Measurements from ENCODE around the gene TBC1D8B. TPM values are rescaled to one million over a fixed set of nuclear protein-coding genes. Genes with fewer than 3 reads are reported as not detected.
"Not testable (repeated sequence)": the region's sequence is repeated elsewhere in the genome, so short reads cannot be mapped to it uniquely, and the experiment has no call there.

TBC1D8B gene
- total and polyA plus RNA-seq, 4 donors: 4.0 to 20.7 (median 8.7) TPM

- ATAC-seq (ENCODE audit: low FRiP score) (no peak), DNase-seq (no peak)
- Histone ChIP-seq H3K27ac (ENCODE audit: low read depth in 1 of 2, low read length in 2 of 2) (no peak overlapping the region), H3K4me3 (ENCODE audit: low read length in 2 of 2) (no peak overlapping the region), H3K36me3 (ENCODE audit: control insufficient read depth in 1 of 2, insufficient read depth in 2 of 2, low read length in 1 of 2) (no peaks in the 10 kb centered on the region), H3K4me1 (ENCODE audit: control insufficient read depth in 1 of 2, insufficient read depth in 2 of 2, low read length in 2 of 2) (no peaks in the 10 kb centered on the region), H3K9me3 (ENCODE audit: control insufficient read depth, low read length) (no peaks in the 10 kb centered on the region), H3K27me3 (ENCODE audit: control insufficient read depth in 1 of 2, insufficient read depth in 2 of 2, low read length in 1 of 2) (no peaks in the 10 kb centered on the region)
- intact Hi-C loops (cut with DNase I): no loop called here
- WGBS, 2 donors: 61 to 82% methylated on average over 7 of the region's 7 CpGs
These were observed 8.8 kb downstream of the TBC1D8B start for GRCh38 chrX:106811131-106811910.

GRCh38 chrX:106812930-106813329, 10.5 kb downstream of the TBC1D8B start:
- H3K4me1 ChIP-seq (ENCODE audit: control insufficient read depth in 1 of 2, insufficient read depth in 2 of 2, low read length in 2 of 2); intact Hi-C loops (cut with DNase I); DNase-seq; H3K9me3 ChIP-seq (ENCODE audit: control insufficient read depth, low read length); ATAC-seq (ENCODE audit: low FRiP score); H3K4me3 ChIP-seq (ENCODE audit: low read length in 2 of 2); H3K27me3 ChIP-seq (ENCODE audit: control insufficient read depth in 1 of 2, insufficient read depth in 2 of 2, low read length in 1 of 2); H3K36me3 ChIP-seq (ENCODE audit: control insufficient read depth in 1 of 2, insufficient read depth in 2 of 2, low read length in 1 of 2); H3K27ac ChIP-seq (ENCODE audit: low read depth in 1 of 2, low read length in 2 of 2): not testable (repeated sequence)
- WGBS, 2 donors: 81 to 96% methylated on average over 5 of the region's 5 CpGs

GRCh38 chrX:106814093-106814492, 11.6 kb downstream of the TBC1D8B start:
- 96 to 98% methylated on average over 3 of the region's 3 CpGs for WGBS, 2 donors
- H3K9me3 ChIP-seq (ENCODE audit: control insufficient read depth, low read length); DNase-seq; ATAC-seq (ENCODE audit: low FRiP score); H3K36me3 ChIP-seq (ENCODE audit: control insufficient read depth in 1 of 2, insufficient read depth in 2 of 2, low read length in 1 of 2); H3K4me1 ChIP-seq (ENCODE audit: control insufficient read depth in 1 of 2, insufficient read depth in 2 of 2, low read length in 2 of 2); H3K27me3 ChIP-seq (ENCODE audit: control insufficient read depth in 1 of 2, insufficient read depth in 2 of 2, low read length in 1 of 2); H3K27ac ChIP-seq (ENCODE audit: low read depth in 1 of 2, low read length in 2 of 2); intact Hi-C loops (cut with DNase I); H3K4me3 ChIP-seq (ENCODE audit: low read length in 2 of 2): not testable (repeated sequence)

GRCh38 chrX:106862972-106863688, 60.7 kb downstream of the TBC1D8B start:
- 44 to 75% methylated on average over 13 of the region's 13 CpGs for WGBS, 2 donors
- Histone ChIP-seq H3K4me3 (ENCODE audit: low read length in 2 of 2) (no peak overlapping the region), H3K9me3 (ENCODE audit: control insufficient read depth, low read length) (no peaks in the 10 kb centered on the region), H3K36me3 (ENCODE audit: control insufficient read depth in 1 of 2, insufficient read depth in 2 of 2, low read length in 1 of 2) (no peaks in the 10 kb centered on the region), H3K27ac (ENCODE audit: low read depth in 1 of 2, low read length in 2 of 2) (no peak overlapping the region), H3K27me3 (ENCODE audit: control insufficient read depth in 1 of 2, insufficient read depth in 2 of 2, low read length in 1 of 2) (no peaks in the 10 kb centered on the region), H3K4me1 (ENCODE audit: control insufficient read depth in 1 of 2, insufficient read depth in 2 of 2, low read length in 2 of 2) (no peaks in the 10 kb centered on the region)
- DNase-seq (no peak), ATAC-seq (ENCODE audit: low FRiP score) (no peak)
- intact Hi-C loops (cut with DNase I): no loop called here

- Histone ChIP-seq H3K4me1 (ENCODE audit: control insufficient read depth in 1 of 2, insufficient read depth in 2 of 2, low read length in 2 of 2) (no peaks in the 10 kb centered on the region), H3K4me3 (ENCODE audit: low read length in 2 of 2) (no peak overlapping the region), H3K9me3 (ENCODE audit: control insufficient read depth, low read length) (no peaks in the 10 kb centered on the region), H3K36me3 (ENCODE audit: control insufficient read depth in 1 of 2, insufficient read depth in 2 of 2, low read length in 1 of 2) (no peaks in the 10 kb centered on the region), H3K27me3 (ENCODE audit: control insufficient read depth in 1 of 2, insufficient read depth in 2 of 2, low read length in 1 of 2) (no peaks in the 10 kb centered on the region), H3K27ac (ENCODE audit: low read depth in 1 of 2, low read length in 2 of 2) (no peak overlapping the region)
- ATAC-seq (ENCODE audit: low FRiP score) (no peak), DNase-seq (no peak)
- WGBS, 2 donors: 77 to 96% methylated on average over 9 of the region's 9 CpGs
- intact Hi-C loops (cut with DNase I): no loop called here
These were observed 61.2 kb downstream of the TBC1D8B start for GRCh38 chrX:106863697-106864096.

GRCh38 chrX:106872796-106873195, 70.3 kb downstream of the TBC1D8B start:
- H3K4me3 ChIP-seq (ENCODE audit: low read length in 2 of 2); H3K36me3 ChIP-seq (ENCODE audit: control insufficient read depth in 1 of 2, insufficient read depth in 2 of 2, low read length in 1 of 2); intact Hi-C loops (cut with DNase I); ATAC-seq (ENCODE audit: low FRiP score); H3K27me3 ChIP-seq (ENCODE audit: control insufficient read depth in 1 of 2, insufficient read depth in 2 of 2, low read length in 1 of 2); H3K4me1 ChIP-seq (ENCODE audit: control insufficient read depth in 1 of 2, insufficient read depth in 2 of 2, low read length in 2 of 2); H3K9me3 ChIP-seq (ENCODE audit: control insufficient read depth, low read length); H3K27ac ChIP-seq (ENCODE audit: low read depth in 1 of 2, low read length in 2 of 2); DNase-seq: not testable (repeated sequence)
- 92 to 97% methylated on average over 2 of the region's 2 CpGs for WGBS, 2 donors

DNA sequence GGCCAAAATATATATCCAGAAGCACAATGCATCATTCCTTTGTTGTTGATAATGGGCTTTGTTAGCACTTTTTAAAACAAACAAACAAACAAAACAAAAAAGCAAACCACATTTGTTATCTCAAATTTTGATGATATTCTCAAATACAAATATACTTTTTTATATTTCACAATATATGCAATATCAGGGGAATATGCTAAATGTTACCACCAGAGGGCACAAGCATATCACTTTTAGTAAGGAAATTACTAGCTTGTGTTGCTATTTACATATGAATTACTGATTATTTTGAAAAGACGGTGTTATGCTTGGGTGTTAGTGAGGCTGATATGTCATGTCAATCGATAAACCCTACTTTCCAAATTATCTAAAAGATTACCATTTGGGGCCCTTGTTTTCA, 71.6 kb downstream of the TBC1D8B start:
- intact Hi-C loops (cut with DNase I): no loop called here

GRCh38 chrX:106875151-106875550, 72.7 kb downstream of the TBC1D8B start:
- Histone ChIP-seq H3K27me3 (ENCODE audit: control insufficient read depth in 1 of 2, insufficient read depth in 2 of 2, low read length in 1 of 2) (peaks cover 0 to 4% of the 10 kb centered on the region in 2 donors), H3K4me1 (ENCODE audit: control insufficient read depth in 1 of 2, insufficient read depth in 2 of 2, low read length in 2 of 2) (no peaks in the 10 kb centered on the region), H3K9me3 (ENCODE audit: control insufficient read depth, low read length) (no peaks in the 10 kb centered on the region), H3K4me3 (ENCODE audit: low read length in 2 of 2) (no peak overlapping the region), H3K36me3 (ENCODE audit: control insufficient read depth in 1 of 2, insufficient read depth in 2 of 2, low read length in 1 of 2) (no peaks in the 10 kb centered on the region), H3K27ac (ENCODE audit: low read depth in 1 of 2, low read length in 2 of 2) (no peak overlapping the region)
- ATAC-seq (ENCODE audit: low FRiP score) (no peak), DNase-seq (no peak)
- 78 to 98% methylated on average over 1 of the region's 1 CpG for WGBS, 2 donors
- intact Hi-C loops (cut with DNase I): no loop called here

More for the DNA sequence above, 71.6 kb downstream of the TBC1D8B start:
- Histone ChIP-seq H3K4me3 (ENCODE audit: low read length in 2 of 2) (no peak overlapping the region), H3K4me1 (ENCODE audit: control insufficient read depth in 1 of 2, insufficient read depth in 2 of 2, low read length in 2 of 2) (no peaks in the 10 kb centered on the region), H3K9me3 (ENCODE audit: control insufficient read depth, low read length) (no peaks in the 10 kb centered on the region), H3K36me3 (ENCODE audit: control insufficient read depth in 1 of 2, insufficient read depth in 2 of 2, low read length in 1 of 2) (no peaks in the 10 kb centered on the region), H3K27me3 (ENCODE audit: control insufficient read depth in 1 of 2, insufficient read depth in 2 of 2, low read length in 1 of 2) (no peaks in the 10 kb centered on the region), H3K27ac (ENCODE audit: low read depth in 1 of 2, low read length in 2 of 2) (no peak overlapping the region)
- DNase-seq (no peak), ATAC-seq (ENCODE audit: low FRiP score) (no peak)
- WGBS, 2 donors: 54 to 67% methylated on average over 2 of the region's 2 CpGs

GRCh38 chrX:106889468-106889867, 87.0 kb downstream of the TBC1D8B start:
- Histone ChIP-seq H3K27me3 (ENCODE audit: control insufficient read depth in 1 of 2, insufficient read depth in 2 of 2, low read length in 1 of 2) (no peaks in the 10 kb centered on the region), H3K36me3 (ENCODE audit: control insufficient read depth in 1 of 2, insufficient read depth in 2 of 2, low read length in 1 of 2) (no peaks in the 10 kb centered on the region), H3K4me1 (ENCODE audit: control insufficient read depth in 1 of 2, insufficient read depth in 2 of 2, low read length in 2 of 2) (no peaks in the 10 kb centered on the region), H3K9me3 (ENCODE audit: control insufficient read depth, low read length) (no peaks in the 10 kb centered on the region), H3K4me3 (ENCODE audit: low read length in 2 of 2) (no peak overlapping the region), H3K27ac (ENCODE audit: low read depth in 1 of 2, low read length in 2 of 2) (no peak overlapping the region)
- WGBS, 2 donors: 63 to 82% methylated on average over 1 of the region's 1 CpG
- ATAC-seq (ENCODE audit: low FRiP score) (no peak), DNase-seq (no peak)
- intact Hi-C loops (cut with DNase I): no loop called here

Measured in aorta (tissue), 5 donors.